HG03060 (cell line): ENCODE results near the gene NKX1-2.

Experiments
- ATAC-seq: cut with Tn5 transposase; IDR thresholded peaks from one replicate; pipeline ENCODE4 v1.9.1; 2021; ENCODE audit warnings: low read depth, moderate number of reproducible peaks; ENCODE audit not compliant: unreplicated experiment

Gene NKX1-2

GRCh38 chr10:124418726-124419501, 30.9 kb downstream of the NKX1-2 start, which contains the start of gene OAT:
TSS of gene OAT (minus strand) at chr10:124418923. CDS start at chr10:124412171, 6,752 bp downstream.
- ATAC-seq = peak; percentile 85

- peak; percentile 6 for ATAC-seq
Observed at GRCh38 chr10:124417895-124418725, 31.7 kb downstream of the NKX1-2 start.

- no peak for ATAC-seq
Observed at GRCh38 chr10:124416733-124417132, 33.1 kb downstream of the NKX1-2 start.

GRCh38 chr10:124415210-124415609, 34.6 kb downstream of the NKX1-2 start:
- ATAC-seq = no peak

GRCh38 chr10:124414076-124414475, 35.8 kb downstream of the NKX1-2 start:
- no peak for ATAC-seq

- no peak for ATAC-seq
Observed at GRCh38 chr10:124409696-124410095, 40.1 kb downstream of the NKX1-2 start.

- no peak for ATAC-seq
Observed at GRCh38 chr10:124408357-124408756, 41.5 kb downstream of the NKX1-2 start.

- no peak for ATAC-seq
Observed at GRCh38 chr10:124407456-124407855, 42.4 kb downstream of the NKX1-2 start.

- ATAC-seq = peak; percentile 71
Observed at GRCh38 chr10:124403548-124403947, 46.3 kb downstream of the NKX1-2 start.

GRCh38 chr10:124402273-124402672, 47.6 kb downstream of the NKX1-2 start:
- no peak for ATAC-seq

GRCh38 chr10:124401633-124402032, 48.2 kb downstream of the NKX1-2 start:
- ATAC-seq = no peak
